Measurements from ENCODE around the gene CD300LD.
"Not testable (repeated sequence)": the region's sequence is repeated elsewhere in the genome, so short reads cannot be mapped to it uniquely, and the experiment has no call there.

CD300LD gene

DNA sequence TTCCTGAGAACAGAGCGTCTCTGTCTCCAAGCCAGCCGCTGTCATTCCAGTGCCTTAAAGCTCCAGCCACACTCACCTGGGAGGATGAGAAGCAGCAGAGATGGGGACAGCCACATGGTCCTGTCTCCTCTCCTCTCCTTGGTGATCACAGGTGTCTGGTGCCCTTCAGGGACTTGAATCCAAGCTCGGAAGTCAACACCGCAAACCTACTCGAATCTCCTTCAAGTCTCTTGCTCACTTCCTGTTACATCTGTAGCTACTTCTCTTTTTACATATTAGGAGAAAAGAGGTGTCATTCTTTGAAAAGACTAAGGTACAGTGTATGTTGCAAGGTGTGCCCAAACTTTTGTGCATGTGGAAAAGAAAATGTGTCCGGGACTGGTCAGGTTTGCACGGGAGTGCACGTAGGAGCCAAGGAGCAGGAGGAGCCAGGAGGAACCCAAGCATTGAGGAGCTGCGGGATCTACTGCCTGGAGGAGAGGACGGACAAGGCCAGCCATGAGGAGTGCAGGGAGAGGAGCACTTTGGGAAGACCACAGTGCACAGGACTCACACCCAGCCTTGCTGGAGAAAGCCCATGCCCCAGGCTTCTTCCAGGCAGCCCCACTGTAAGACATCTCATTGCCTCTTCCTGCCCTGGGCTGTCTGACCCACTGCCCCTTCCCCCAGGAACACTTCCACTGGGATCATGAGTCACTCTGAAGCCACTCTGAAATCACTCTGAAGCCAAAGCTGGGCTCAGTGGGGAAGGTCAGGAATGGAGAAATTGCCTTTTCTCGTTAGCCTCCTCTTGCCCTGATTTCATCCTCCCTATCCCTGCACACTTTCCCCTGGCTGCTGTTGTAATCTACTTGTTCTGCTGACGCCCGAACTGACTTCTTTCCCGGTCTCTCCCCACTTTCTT is at the start of gene CD300LD:
TSS of gene CD300LD (minus strand) at position 197 of the 904 bp plus-strand sequence. CDS start at position 116, 81 bp downstream.
- no peak for DNase-seq

DNA sequence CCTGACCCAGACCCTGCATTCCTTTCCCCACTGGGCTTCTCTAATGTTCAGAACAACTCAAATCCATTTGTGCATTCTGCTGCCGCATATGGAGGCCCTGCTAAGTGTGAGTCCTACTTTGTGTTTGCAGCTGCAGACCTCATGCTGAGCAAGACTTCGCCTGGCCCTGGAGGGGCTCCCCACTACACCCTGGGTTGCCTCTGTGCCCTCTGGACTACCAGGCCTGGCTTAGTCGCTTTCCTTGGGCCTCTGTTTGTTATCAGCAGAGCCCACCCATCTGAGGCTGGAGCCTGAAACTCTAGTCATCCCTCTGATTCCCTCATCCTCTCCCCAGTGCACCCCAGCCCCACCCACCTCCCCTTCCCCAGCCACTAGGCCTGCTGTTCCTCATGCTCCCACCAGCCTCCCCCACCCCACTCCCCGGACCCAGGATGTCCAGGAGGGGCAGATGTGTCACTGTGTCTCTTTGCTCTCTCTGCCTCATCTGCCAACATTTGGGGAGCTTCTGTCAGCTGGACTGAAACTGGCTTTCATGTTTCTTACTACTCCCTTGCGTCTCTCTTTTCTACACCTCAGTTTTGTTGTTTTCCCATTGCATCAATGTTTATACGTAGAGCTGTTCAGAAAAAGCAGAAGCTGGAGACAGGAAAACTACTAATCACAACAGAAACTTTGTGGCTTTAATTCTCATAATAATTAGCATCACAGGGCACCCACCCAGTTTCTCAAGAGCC is 49.3 kb upstream of the CD300LD start:
- no peak for DNase-seq

DNA sequence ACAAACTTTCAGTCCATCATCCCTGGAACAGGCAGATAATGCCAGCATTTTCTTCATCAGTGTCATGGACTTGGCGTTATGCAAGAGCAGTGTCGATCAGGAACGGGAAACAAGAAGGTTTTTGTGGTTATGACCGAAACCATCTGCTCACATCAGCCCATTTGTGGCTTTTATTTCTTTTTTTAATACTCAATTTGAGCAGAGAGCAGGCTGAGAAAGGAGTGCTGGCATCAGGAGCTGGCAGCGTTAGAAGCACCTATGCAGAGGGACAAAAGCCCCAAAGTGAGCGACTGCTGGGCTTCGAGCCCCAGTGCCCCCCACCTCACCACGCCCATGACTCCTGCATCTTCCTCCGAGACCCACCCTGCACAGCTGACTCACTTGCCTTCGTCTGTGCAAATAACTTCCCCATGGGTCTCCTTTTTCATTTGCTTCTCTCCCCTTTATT is 47.6 kb upstream of the CD300LD start:
- no peak for DNase-seq

DNA sequence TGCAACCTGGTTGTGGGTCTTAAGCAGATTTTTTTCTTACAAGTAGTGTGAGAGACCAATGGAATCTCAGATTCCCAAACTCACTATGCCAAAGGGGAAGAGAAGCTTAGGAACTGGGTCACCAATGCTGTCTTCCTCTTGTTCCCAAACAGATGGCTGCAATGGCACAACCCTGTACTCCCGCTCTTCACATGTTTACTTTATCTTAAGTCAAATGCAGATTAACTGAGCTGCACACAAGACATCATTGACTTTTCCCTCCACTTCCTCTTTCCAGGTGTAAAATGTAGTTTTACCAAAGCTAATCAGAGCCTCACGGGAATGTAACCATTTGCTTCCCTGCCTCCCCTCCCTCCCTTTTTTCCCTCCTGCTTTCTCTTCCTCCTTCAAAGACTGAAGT is 45.8 kb upstream of the CD300LD start:
- no peak for DNase-seq

DNA sequence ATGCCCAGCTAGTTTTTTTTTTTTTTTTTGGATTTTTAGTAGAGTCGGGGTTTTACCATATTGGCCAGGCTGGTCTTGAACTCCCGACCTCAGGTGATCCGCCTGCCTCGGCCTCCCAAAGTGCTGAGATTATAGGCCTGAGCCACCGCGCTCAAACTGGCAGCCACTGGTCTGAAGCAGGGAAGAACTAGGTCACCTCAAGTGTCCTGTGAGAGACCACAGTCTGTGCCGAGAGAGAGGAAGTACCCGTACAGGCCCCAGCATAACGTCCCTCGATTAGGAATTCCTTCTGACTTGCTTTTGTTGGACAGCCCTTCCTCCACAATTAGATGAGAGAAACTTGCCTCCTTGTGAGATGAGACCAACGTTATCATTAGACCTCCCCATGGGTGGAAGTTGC is 45.2 kb upstream of the CD300LD start:
- DNase-seq: no peak

DNA sequence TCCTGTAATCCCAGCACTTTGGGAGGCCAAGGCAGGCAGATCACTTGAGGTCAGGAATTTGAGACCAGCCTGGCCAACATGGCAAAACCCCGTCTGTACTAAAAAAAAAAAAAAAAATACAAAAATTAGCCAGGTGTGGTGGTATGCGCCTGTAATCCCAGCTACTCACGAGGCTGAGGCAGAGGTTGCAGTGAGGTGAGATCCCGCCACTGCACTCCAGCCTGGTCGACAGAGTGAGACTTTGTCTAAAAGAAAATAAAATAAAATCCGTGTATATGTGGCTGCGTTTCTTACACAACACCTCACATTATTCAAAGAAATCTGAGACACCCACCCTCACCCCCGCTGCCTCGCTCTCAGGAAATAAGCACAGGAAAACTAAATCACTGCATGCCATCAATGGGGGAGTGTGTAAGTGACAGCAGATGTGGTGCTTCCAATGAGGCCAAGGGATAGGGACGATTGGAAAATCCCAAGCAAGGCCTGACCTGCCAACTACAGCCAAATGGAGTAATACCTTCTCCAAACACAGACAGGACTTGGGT is 44.5 kb upstream of the CD300LD start:
- not testable (repeated sequence) for DNase-seq

DNA sequence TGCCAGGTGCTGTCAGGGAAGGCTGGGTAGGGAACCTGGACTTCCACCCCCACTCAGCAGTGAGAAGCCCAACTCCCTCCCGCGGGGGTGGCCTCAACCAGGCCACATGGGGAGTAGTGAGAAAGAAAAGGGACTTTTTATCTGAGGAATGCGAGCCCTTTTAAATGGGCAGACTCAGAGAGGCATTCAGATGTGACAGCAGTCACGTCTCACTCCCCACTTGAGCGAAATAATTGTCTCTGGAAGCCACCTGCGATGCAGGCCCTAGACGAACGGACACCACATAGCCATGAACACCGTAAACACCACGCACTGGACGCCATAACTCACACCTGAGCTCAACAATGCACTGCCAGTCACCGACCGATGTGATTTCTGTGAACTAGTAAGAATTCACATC is 43.3 kb upstream of the CD300LD start:
- no peak for DNase-seq

DNA sequence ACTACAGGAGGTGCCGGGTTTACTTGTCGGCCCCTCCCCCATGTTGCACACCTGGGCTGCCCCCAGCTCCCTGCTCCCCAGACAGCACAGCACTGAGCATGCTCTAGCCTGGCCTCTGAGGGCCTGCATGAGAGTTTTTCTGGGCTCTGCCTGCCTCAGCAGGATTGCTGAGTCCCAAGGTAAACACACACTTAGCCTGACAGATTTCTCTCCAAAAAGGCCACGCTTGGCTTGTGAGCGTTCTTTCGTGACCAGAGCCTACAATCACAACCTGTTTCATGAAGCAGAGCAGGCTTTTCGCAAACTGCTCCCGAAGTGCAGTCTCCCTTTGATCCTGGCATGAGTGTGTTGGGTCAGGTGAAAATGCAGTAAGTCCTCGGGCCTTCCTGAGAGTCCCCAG is 41.2 kb upstream of the CD300LD start:
- no peak for DNase-seq

DNA sequence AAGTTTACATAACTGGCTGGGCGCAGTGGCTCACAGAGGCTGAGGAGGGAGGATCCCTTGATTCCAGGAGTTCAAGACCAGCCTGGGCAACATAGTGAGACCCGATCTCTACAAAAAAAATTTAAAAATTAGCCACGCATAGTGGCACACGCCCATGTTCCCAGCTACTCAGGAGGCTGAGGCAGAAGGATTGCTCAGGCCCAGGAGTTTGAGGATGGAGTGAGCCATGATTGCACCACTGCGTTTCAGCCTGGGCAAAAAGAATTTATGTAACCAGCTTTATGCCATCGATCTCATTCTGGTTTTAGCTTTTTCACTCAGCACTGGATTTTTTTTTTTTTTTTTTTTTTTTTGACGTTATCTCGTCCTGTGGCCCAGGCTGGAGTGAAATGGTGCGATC is 40.5 kb upstream of the CD300LD start:
- no peak for DNase-seq

DNA sequence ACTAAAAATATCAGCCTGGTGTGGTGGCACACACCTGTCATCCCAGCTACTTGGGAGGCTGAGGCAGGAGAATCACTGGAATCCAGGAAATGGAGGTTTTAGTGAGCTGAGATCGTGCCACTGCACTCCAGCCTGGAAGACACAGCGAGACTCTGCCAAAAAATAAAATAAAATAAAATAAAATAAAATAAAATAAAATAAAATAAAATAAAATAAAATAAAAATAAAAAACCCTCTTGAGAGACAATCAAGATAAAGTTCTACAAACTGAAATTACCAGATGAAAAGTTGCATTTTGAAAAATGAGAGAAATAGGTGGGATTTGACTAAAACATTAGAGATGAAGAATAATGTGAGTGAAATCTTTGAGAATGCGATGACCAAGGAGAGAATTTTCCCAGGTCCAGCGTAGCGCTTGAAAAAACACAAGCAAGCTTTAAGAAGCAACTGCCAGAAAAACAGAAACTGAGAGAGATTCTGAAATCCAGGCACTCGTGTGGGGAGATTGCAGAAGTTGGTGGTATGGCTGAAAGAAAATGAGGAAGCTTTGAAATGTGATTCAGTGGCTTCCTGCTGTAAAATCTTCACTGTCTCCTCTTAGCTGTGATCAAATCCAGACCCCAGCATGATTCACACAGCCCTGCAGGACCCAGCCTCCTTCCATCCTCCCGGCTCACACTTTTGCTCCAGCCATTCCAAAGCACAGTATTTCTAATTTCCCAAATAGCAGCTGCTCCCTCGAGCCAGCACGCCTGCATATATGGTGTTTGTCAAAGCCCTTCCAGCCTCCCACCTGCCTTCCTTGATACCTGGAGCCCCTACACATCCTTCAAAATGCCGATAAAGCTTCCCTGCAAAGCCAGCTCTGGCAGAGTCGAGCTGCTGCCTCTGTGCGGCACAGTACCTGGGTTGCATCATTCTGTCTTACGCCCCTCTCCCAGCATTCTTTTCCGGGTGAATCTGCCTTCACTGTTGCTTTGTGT is 39.7 kb upstream of the CD300LD start:
- no peak for DNase-seq

DNA sequence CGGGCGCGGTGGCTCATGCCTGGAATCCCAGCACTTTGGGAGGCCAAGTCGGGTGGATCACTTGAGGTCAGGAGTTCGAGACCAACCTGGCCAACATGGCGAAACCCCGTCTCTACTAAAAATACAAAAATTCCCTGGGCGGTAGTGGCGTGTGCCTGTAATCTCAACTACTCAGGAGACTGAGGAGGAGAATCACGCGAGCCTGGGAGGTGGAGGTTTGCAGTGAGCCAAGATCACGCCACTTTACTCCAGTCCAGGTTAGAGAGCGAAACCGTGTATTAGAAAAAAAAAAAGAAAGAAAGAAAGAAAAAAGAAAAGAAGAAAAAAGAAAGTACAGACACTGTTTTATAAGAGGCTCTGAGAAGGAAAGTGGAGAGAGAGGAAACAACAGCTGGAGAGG is 38.2 kb upstream of the CD300LD start:
- DNase-seq: not testable (repeated sequence)

DNA sequence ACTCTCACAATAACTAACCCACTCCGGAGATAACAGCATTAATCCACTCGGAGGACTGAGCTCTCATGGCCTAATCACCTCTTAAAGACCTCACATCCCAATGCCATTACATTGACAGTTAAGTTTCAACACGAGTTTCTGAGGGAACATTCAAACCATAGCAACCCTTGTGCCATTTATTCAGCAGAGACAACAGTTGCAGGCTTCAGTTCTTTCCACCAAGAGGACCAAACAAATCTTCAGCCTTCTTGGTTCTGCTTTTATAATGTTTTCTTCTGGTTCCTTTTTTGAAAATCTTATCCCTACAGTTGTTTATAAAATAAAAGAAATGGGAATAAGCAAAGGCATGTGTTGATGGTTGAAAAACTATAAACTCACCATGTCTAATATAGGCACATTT is 33.6 kb upstream of the CD300LD start:
- DNase-seq: no peak

DNA sequence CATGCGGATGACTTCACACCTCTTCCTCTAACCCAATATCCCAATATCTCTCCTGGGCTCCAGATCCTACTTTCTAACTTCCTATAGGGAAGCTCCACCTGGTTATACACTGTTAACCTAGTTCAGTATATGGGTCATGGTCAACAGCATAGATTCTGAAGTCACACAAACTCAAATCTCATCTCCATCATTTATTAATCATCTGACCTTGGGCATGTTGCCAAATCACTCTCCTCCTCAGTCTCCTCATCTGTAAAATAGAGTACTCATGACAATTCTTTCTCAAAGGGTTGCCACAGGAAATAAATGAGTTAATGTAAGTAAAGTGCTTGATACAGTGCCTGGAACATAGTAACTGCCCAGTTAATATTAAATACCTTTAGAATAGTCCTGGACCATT is 32.0 kb upstream of the CD300LD start:
- DNase-seq: no peak

DNA sequence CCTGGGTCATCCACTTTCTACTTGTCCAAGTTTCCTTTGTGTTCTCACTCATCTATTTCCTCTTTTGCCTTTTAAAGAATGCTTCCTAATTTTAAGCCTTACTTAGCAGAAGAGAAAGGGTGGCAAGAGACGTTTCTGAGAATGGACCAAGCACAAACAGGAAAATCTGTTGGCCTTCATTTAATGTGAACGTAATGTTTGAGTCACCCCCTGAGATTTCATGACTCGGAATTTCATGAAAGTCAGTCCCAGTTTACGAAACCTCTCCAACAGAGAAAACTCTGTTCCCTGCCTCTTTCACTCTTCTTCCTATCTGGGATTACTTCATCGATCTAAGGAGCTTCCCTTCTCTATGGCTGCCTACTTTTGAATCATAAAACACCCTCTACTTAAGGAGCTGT is 31.6 kb upstream of the CD300LD start, which contains the start of gene CD300E:
TSS of gene CD300E (minus strand) at position 46 of the 401 bp plus-strand sequence. CDS start 117 bp downstream, outside the sequence.
- no peak for DNase-seq

DNA sequence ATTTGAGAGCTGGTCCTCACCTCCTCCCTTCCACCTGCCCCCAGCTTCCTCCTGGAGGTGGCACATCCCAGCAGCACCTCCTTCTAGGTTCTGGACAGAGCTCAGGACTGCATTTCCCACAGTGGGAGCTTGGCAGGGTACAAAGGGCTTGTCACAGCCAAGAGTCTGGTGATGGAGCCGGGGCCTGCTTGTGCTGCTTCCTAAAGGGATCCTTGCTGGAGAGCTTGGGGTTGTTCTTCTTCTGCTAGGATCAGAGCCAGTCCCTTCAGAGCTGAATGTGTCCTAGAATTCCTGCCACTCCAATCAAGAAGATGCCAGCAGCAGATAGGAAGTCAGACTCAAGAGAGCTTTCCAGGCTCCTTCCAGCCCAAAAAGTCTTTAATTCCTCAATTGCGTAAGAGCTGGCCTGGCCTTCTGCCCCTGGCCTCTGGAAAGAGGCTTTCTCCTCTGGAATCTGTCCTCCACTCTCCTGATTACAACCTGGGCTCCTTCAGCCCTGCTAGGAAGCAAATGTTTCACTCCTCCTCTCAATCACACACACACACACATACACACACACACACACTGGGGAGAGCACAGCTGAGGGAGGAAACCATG is 27.1 kb upstream of the CD300LD start:
- no peak for DNase-seq

DNA sequence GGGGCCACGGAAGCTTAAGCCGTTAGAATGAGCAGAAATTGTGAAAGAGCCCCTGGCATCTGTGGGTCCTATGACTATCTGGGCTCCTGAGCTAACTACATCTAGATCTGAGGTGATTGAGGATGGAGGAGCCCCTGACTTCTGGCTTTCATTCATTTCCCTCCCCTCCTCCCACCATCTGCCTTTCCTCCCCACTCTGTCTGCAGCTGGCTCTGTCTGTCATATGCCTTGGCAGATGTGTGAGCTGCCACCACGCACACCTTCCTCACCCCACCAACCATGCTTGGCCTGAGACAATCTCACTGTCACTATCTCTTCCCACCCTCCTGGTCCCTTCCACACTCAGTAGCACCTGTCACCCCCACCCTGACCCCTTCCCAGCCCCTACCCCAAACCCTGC is 26.4 kb upstream of the CD300LD start:
- DNase-seq: no peak

DNA sequence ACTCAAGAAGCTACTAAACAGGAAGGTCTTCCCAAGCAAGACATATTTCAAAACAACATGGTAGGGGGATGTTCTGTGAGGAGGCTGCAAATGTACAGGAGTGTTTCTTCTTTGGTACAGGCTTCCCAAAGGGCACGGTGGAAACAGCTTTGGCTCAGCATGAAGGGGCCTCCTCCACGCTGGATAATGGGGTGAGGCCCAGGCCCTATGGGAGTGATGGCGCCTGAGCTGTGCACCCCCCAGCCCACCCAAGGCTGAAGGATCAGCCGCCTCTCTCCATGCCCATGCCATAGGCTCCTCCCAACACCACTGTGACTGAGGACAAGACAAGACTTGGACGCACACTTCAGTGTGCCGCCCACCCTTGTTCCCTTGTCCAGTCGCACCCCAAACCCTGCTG is 24.6 kb upstream of the CD300LD start:
- no peak for DNase-seq

DNA sequence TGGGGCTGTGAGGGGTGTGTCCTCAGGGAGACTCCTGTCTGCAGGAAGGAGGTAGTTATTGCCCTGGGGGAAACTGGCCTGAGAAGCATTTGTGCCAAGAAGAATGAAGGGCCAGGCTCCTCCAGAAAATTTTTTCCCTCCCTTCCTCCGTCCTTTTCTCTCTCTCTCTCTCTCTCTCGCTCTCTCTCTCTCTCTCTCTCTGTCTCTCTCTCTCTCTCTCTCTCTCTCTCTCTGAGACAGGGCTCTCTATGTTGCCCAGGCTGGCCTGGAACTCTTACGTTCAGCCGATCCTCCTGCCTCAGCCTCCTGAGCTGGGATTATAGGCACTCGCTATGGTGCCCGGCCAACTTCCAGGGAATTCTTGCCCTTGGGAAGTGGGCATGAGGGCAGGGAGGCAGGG is 20.0 kb upstream of the CD300LD start:
- DNase-seq: no peak

DNA sequence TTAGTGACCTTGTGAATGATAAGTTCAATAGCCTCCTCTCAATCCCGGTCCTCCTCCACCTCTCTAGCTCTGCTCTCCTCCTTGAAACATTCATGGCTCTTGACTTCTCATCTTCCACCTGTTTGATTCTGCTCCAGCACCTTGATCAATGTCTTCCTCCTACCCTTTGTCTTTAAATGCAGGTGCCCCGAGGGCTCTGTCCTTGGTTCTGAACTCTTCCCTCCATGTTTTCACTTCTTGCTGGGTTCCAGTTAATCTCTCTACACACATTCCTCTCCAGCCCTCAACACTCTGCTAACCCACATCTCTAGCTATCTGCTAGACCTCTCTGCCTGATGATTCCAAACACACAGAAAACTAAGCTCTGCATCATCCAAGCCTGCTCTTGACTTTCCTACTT is 18.0 kb upstream of the CD300LD start:
- no peak for DNase-seq

DNA sequence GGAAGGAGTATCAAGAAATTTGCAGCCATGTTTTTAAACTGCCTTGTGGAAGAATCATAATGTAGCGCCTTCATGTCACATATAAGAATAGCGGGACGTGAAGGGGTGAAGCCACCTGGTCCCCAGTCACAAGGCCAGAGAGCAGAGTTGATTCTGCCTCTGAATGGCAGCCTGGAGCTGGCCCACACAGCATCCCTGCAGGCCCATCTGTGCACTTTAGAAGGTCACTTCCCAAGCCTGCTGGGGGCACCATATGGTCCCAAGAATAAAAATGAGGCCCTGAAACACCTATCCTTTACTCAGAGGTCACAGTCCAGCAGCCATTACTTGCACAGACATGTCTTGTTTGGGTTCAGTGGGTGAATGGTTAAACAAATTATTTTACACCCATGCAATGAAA is 16.4 kb upstream of the CD300LD start:
- no peak for DNase-seq

DNA sequence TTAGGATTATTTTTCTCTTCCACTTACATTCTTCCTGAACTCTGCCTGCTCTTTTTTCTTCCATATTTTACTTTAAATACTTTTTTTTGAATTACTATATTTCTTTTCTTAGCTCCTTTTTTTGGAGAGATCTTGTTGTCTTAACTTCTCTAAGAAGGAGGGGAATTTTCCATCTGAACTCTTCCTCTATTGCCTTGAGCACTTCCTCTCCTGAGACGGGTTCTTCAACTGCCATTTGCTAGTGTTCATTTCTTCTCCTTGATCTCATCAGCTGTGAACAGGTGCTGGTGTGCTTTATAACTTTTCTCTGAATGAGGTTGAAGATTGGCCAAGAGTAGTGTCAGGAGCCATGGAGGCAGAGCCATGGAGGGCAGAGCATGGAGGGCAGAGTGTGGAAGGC is 15.1 kb upstream of the CD300LD start:
- no peak for DNase-seq

DNA sequence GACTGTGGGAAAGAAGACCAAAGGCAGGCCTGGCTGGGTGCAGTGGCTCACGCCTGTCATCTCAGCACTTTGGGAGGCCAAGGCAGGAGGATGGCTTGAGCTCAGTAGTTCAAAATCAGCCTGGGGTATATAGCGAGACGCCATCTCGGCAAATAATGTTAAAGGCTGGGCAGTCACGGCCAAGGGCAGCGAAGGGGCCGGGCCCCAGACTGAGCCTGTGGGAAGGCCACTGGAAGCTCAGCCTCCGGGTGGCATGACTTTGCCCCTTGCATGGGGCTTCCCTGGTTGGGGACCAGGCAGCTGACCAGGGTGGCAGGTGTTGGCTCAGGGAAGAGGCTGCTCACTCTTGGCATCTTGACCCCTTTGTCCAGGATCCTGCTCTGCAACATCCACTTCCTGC is 14.0 kb upstream of the CD300LD start:
- DNase-seq: no peak
